G401.6 (cell line): Measurements from ENCODE around the gene CFHR3.
"Not testable (repeated sequence)": the region's sequence is repeated elsewhere in the genome, so short reads cannot be mapped to it uniquely, and the experiment has no call there.

Experiments used
- FAIRE-seq: peaks from 2 replicates; lab custom pipeline; 2012; peaks lifted over from hg19 to GRCh38; lab: Jason Lieb, UNC

Gene CFHR3

DNA sequence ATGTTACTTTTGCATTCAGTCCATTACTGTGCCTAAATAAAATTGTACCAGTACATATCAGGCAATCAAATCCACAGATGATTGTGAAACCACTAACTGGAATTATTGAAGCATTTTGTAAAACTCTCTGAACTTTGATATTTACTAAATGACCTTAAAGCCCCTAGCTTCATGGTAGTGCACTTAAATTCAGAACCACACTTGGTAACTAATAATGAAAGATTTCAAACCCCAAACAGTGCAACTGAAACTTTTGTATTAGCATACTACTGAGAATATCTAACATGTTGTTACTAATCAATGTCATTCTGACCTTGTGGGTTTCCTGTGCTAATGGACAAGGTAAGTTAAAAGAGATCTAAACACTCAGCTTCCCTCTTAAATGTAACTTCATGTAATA, at the start of gene CFHR3:
Gene CFHR3 (plus strand): TSS at position 238 of the 400 bp plus-strand sequence. CDS start 47 bp downstream, at position 285.
- no peak for FAIRE-seq

DNA sequence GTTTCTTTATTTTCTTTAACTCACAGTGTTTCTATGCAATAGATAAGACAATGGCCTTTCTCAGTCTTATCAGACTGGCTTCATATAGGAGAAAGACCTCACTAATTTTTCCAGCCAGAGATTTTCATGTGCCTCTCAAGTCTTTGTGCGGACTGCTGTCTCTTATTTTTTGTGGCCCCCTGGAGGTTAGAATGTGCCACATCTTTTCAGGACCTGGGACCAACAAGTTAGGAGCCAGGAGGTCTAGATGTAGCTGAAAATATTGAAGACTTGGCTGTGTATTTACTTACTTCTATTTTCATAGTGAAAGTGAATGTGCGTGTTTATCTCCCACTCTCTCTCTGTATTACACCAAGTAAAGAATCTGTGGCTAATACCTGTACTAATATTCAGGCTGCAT, 42.1 kb upstream of the CFHR3 start:
- no peak for FAIRE-seq

DNA sequence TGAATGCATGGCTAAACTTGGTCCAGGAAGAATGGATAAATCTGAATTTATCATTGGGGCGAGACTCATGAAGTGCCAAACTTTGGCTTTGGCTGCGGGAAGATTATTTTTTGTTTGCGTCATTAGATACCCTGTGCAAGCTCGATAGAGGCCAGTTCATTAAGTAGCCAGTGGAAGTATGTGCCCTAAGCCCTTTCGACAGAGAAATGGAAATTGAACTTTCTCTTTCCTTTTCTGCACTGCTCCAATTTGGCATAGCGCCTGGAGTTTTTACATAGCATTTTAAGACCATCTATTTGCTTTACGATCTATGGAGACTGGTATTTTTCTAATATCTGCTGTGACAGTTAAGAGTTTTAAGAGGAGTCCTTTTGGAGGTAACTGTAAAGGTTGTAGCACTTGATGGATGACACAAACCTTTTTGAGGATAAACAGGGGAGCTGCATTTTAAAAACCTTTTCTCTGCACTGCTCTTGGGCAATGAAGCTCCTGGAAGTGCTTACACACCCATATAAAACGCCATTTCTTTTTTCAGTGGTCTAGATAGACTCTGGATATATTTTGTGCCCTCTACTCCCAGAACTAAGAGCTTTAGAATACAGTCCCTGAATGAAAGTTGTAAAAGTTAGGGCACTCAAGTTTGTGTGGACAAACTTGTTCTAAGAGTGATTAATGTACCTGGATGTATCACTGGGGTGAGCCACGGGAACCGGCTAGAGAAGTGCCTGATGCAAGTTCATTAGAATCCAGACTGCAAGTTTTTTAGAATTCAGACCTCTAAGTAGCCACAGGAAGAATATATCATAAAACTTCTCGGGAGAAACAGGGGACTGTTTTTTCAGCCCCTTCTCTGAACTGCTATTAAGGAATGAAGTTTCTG, 41.3 kb upstream of the CFHR3 start:
- no peak for FAIRE-seq

DNA sequence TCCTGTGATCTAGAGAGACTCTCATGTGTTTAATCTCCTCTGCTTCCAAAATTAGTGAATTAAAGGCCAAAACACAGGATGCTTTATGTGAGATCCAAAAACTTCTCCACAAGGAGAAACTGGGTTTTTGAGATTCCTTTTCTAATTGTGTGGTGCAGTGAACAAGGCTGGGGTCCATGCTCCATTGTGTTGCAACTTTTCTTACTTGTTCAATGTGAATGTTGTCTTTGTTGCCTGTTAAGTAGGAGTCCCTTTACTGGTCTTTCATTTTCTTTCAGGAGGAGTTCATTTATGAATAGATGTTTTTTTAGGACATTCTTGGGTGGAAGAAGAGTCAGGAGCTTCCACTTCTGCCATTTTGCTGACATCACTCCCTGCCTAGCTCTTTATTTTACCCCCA, 40.6 kb upstream of the CFHR3 start:
- FAIRE-seq, result no peak

DNA sequence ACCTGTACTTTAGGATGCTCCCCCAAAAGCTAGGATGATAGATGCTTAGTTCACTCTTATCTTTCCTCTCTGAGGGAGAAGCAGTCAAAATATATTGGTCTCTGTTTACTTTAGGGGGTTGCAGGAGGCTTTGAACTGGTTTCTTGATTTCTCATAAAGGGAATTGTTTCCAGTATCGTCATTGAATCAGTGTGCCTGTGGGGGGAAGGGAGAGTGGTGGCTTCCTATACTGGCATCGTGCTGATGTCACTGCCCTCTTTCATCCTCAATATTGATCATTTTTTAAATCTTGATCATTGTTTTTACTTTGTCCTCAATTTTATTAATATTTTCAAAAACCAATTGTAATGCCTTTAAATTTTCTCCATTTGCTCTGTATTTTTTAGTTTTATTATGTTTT, 40.2 kb upstream of the CFHR3 start:
- no peak for FAIRE-seq

DNA sequence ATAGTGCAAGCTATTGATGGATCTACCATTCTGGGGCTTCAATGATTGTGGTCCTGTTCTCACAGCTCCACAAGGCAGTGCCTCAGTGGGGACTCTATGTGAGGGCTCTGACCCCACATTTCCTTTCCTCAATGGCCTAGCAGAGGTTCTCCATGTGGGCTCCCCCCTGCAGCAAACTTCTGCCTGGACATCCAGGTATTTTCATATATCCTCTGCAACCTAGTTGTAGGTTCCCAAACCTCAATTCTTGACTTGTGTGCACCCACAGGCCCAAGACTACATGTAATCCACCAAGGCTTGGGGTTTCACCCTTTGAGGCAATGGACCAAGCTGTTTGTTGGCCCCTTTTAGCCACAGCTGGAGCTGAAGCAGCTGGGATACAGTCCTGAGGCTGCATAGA, 35.9 kb upstream of the CFHR3 start:
- no peak for FAIRE-seq

DNA sequence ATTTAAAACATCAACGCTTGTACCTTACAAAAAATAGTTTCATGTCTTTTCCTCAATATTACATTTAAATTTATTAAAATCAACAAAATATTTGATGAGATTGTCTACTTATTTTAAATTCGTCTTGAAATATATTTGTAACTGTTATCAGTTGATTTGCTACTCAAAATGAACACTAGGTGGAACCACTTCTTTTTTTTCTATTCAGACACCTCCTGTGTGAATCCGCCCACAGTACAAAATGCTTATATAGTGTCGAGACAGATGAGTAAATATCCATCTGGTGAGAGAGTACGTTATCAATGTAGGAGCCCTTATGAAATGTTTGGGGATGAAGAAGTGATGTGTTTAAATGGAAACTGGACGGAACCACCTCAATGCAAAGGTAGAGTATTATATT, 31.4 kb upstream of the CFHR3 start:
- FAIRE-seq, result peak; percentile 98

DNA sequence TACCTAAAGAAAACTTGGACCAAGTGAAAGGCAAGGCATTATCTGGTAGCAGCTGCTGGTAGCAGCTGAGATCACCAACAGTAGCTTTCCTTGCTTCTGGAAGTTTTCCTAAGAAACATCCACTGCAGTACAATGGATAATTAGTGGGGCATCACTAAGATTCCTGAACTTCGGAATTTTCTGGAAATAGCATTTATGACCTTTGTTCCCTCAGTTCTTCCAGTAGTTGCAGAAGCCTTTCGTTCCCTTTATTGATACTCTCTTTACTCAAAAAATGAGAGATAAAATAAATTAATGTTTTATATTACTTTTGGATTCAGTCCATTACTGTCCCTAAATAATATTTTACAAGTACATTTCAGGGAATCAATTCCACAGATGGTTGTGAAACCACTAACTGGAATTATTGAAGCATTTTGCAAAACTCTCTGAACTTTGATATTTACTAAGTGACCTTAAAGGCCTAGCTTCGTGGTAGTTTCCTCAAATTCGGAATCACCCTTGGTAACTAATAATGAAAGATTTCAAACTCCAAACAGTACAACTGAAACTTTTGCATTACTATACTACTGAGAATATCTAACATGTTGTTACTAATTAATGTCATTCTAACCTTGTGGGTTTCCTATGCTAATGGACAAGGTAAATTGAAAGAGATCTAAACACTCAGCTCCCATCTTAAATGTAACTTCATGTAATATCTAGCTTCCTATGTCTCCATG, 9.5 kb upstream of the CFHR3 start:
- not testable (repeated sequence) for FAIRE-seq

DNA sequence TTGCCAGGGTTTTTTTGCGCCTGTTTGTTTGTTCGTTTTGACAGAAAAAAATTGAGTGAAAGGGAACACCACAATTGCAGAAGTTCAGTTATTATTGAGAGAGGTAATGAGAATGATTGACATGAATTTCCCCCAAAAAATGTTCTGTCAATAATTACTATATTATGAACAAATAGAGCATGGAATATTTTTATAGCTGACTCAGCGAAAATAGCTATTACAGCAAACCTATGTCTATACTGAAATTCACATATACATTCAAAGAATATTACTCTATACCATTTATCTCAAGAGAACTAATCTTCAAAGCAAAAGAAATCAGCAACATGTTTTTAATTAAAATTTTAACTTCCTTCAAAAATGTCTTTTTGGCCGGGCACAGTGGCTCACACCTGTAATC, 4.8 kb upstream of the CFHR3 start:
- FAIRE-seq, result peak; percentile 15

DNA sequence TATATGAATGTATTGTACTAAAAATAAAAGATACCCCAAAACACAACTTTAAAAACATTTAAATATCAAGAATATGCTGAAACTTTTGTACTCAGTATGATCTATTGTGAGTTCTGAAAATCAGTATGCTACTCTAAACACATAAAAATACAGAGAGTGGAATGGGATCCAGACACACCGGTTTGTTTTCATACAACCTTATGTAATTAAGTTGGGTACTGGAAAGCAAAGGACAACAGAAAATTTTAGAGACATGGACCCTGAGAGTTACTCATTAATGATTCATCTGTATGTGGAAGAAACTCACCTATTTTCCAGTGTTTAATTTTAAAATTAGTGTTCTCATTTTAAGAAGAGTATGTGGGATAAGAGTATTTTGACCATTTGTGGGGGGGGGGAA, 927 bp upstream of the CFHR3 start:
- no peak for FAIRE-seq

DNA sequence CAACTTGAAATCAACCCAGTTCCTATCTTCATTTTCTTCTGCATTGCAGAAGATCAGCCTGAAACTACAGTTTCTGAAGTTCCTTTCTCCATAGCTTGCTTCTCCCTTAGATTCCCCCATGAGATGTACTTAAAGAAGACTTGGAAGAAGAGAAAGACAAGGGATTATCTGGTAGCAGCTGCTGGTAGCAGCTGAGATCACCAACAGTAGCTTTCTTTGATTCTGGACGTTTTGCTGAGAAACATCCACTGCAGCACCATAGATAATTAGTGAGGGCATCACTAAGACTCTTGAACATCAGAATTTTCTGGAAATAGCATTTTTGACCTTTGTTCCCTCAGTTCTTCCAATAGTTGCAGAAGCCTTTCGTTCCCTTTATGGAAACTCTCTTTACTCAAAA, 465 bp upstream of the CFHR3 start:
- no peak for FAIRE-seq

DNA sequence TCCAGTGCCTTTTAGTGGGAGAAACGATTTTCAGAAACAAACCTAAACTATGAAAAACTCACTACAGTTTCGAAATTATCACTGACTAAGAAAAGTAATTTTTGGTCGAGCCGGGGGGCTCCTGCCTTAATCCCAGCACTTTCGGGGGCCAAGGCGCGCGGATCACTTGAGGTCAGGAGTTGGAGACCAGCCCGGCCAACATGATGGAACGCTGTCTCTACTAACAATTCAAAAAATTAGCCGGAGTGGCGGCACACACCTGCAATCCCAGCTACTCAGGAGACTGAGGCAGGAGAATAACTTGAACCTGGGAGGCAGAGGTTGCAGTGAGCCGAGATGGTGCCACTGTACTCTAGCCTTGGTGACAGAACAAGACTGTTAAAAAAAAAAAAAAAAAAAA, 3.0 kb downstream of the CFHR3 start:
- no peak for FAIRE-seq

DNA sequence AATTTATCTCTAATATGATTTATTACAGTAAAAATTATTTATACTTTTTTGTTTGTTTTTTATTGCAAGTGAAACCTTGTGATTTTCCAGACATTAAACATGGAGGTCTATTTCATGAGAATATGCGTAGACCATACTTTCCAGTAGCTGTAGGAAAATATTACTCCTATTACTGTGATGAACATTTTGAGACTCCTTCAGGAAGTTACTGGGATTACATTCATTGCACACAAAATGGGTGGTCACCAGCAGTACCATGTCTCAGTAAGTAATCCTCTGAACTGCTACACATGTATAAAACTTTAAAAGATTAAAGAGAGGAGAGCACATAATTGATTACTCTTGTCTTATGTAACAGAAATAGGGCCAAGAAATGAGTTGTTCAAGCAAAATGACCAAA, 4.5 kb downstream of the CFHR3 start:
- no peak for FAIRE-seq

DNA sequence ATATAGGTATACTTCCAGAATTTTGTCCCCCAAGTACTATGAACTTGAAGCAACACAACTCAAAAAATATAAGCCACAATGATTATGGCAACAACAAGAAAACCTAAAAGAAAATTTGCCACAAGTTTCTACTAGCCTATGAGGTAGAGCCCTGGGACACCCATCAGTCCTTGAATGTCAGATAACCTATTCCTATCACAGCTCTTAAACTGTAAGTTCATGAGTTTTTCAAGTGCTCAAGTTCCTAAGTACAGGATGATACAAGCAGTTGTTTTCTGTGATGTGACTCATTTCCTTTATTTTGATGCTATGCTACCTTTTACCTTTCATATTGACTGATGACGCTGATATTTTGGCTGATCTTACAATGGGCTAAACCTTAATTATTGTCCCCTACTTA, 16.6 kb downstream of the CFHR3 start:
- not testable (repeated sequence) for FAIRE-seq

DNA sequence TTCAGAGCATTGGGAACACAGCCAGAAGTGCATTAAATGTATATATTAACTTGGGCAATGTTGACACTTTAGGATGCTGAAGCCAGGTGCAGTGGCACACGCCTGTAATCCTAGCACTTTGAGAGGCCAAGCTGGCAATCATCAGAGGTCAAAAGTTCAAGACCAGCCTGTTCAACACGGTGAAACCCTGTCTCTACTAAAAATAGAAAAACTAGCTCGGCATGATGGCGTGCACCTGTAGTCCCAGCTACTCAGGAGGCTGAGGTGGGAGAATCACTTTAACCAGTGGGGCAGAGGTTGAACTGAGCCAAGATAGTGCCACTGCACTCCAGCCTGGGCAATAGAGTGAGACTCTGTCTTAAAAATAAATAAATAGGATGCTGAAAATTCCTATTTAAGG, 19.5 kb downstream of the CFHR3 start:
- FAIRE-seq, result not testable (repeated sequence)

DNA sequence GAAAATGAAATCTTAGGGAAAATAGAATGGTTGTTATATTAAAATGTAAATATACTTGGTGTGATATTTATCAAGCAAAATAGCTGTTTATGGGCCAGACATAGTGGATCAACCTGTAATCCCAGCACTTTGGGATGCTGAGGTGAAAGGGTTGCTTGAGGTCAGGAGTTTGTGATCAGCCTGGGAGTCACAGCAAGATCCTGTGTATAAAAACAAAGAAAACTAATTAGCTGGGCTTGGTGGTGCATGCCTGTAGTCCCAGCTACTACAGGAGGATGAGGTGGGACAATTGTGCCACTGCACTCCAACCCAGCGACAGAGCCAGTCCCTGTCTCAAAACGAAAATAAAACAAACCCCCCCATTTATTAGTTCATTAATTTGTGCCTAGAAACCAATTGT, 23.3 kb downstream of the CFHR3 start:
- FAIRE-seq, result no peak

DNA sequence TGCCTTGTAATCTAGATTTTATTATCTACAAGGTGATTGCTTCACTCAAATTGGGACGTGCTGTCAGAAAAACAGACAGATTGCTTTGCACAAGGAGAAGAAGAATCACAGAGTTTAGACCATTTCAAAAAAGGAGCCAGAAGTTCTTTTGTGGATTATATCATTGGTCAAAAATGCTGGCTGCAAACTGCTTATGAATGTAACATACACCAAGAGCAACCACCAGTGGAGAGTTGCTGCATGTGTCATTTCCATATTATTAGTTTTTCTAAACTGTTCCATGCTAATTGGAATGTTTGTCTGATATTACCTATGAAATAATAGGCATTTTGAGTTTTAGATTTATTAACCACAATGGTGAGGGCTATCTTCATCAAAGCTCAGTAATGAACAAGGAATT, 27.3 kb downstream of the CFHR3 start:
- FAIRE-seq, result not testable (repeated sequence)

DNA sequence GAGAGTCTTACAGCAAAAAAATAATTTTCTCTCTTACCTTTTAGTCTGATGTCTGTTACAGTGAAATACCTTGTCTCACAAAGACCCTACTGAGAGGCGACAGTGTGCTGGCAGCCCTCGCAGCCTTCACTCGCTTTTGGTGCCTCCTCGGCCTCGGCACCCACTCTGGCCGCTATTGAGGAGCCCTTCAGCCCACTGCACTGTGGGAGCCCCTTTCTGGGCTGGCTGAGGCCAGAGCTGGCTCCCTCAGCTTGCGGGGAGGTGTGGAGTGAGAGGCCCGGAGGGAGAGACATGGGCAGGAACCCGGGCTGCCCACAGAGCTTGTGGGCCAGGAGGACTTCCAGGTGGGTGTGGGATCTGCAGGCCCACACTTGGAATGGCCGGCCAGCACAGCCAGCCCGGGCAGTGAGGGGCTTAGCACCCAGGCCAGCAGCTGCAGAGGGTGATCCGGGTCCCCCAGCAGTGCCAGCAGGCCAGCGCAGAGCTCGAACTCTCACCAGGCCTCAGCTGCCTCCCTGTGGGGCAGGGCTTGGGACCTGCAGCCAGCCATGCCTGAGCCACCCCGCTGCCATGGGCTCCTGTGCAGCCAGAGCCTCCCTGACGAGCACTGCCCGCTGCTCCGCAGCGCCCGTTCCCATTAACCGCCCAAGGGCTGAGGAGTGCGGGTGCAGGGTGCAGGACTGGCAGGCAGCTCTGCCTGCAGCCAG, 34.0 kb downstream of the CFHR3 start:
- FAIRE-seq, result no peak

DNA sequence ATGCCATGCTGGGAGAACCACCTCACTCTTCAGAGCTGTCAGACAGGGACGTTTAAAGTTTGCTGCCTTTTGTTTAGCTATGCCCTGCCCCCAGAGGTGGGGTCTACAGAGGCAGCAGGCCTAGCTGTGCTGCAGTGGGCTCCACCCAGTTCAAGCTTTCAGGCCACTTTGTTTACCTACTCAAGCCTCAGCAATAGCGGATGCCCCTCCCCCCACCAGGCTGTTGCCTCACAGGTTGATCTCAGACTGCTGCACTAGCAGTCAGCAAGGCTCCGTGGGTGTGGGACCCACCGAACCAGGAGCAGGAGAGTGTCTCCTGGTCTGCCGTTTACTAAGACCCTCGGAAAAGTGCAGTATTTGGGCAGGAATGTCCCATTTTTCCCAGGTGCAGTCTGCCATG, 42.8 kb downstream of the CFHR3 start:
- not testable (repeated sequence) for FAIRE-seq

DNA sequence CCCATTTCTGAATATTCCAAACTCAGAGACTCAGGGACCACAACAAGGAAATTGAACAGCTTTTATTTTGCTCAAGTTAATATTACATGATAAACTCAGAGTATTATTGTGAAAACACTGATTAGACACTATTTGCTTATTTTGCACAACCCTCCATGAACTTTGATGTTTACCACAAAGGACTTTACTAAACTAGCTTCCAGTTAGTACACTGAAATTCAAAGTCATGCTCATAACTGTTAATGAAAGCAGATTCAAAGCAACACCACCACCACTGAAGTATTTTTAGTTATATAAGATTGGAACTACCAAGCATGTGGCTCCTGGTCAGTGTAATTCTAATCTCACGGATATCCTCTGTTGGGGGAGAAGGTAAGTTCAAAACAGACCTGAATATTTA, 44.9 kb downstream of the CFHR3 start, which contains the start of gene CFHR1:
Gene CFHR1 (plus strand): TSS at position 201 of the 400 bp plus-strand sequence. CDS start 114 bp downstream, at position 315.
- not testable (repeated sequence) for FAIRE-seq

DNA sequence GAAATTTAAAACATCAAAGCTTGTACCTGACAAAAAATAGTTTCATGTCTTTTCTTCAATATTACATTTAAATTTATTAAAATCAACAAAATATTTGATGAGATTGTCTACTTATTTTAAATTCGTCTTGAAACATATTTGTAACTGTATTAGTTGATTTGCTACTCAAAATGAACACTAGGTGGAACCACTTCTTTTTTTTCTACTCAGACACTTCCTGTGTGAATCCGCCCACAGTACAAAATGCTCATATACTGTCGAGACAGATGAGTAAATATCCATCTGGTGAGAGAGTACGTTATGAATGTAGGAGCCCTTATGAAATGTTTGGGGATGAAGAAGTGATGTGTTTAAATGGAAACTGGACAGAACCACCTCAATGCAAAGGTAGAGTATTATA, 53.2 kb downstream of the CFHR3 start:
- FAIRE-seq, result peak; percentile 95
